Panc1 (cell line): ENCODE measurements around the gene CACNB3.

Source experiments
- POLR2AphosphoS5 ChIP-seq: IDR thresholded peaks from 2 replicates; pipeline ENCODE4 v1.6.1; 2012; ENCODE audit warnings: mild to moderate bottlenecking, low read depth, low read length, moderate library complexity
- REST ChIP-seq, 2 experiments: IDR thresholded peaks; 2 replicates each; pipeline ENCODE4 v1.6.1; 2011 to 2012; ENCODE audit warnings: low read depth in 2 of 2, control low read depth in 1 of 2, low read length in 1 of 2, mild to moderate bottlenecking in 1 of 2, moderate library complexity in 1 of 2; ENCODE audit not compliant: insufficient read depth in 1 of 2
- SIN3A ChIP-seq: IDR thresholded peaks from 2 replicates; pipeline ENCODE4 v1.6.1; 2012; ENCODE audit warnings: low read depth, mild to moderate bottlenecking, low read length, moderate library complexity, borderline replicate concordance; ENCODE audit not compliant: insufficient read depth
- TCF7L2 ChIP-seq: IDR thresholded peaks from 2 replicates; pipeline ENCODE4 v1.6.1; 2011; ENCODE audit warnings: mild to moderate bottlenecking, low read depth, low read length, inconsistent platforms
- TF ChIP-seq, protein P1 (sequence below): fragments of 450-650 bp; IDR thresholded peaks from 2 replicates; pipeline ENCODE4 v1.5.1; 2017; ENCODE audit warnings: mild to moderate bottlenecking

GRCh38 chr12:48827026-48827425 is 8.7 kb downstream of the CACNB3 start:
- TF ChIP-seq, protein P1, sequence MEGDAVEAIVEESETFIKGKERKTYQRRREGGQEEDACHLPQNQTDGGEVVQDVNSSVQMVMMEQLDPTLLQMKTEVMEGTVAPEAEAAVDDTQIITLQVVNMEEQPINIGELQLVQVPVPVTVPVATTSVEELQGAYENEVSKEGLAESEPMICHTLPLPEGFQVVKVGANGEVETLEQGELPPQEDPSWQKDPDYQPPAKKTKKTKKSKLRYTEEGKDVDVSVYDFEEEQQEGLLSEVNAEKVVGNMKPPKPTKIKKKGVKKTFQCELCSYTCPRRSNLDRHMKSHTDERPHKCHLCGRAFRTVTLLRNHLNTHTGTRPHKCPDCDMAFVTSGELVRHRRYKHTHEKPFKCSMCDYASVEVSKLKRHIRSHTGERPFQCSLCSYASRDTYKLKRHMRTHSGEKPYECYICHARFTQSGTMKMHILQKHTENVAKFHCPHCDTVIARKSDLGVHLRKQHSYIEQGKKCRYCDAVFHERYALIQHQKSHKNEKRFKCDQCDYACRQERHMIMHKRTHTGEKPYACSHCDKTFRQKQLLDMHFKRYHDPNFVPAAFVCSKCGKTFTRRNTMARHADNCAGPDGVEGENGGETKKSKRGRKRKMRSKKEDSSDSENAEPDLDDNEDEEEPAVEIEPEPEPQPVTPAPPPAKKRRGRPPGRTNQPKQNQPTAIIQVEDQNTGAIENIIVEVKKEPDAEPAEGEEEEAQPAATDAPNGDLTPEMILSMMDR = no peak
- TF ChIP-seq POLR2AphosphoS5 (no peak), REST (IDR thresholded peaks at IDR 0.05; ENCODE audit: insufficient read depth in 1 of 2, low read depth in 2 of 2, low read length in 1 of 2) (no peak), TCF7L2 (no peak), SIN3A (no peak)
